ENCODE measurements around the gene PLXNA2.

DNA sequence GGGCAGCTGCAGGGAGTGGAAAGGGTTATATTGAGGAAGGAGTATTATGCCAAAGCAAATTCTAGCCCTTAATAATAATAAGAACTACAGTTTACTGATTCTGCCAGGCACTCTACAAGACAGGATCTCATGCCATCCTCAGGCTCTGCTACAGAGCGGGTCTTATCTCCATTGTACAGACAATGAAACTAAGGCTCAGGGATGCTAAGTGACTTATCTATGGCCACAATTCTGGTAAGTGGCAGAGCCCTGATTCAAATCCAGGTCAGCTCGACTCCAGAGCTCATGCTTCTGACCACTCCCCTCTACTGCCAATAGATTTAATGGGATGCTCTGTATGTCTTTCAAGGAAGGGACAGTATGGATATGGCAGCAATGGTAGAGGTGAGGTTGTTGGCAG lies 187.1 kb downstream of the PLXNA2 start:
- TF ChIP-seq POLR2A (IDR thresholded peaks at IDR 0.05; ENCODE audit: low read depth, low read length) (no peak), CTCF (conservative IDR thresholded peaks at IDR 0.05; ENCODE audit: low read depth, low read length) (no peak), RFX5 (IDR thresholded peaks at IDR 0.05; ENCODE audit: low read depth, low read length) (no peak), MXI1 (IDR thresholded peaks at IDR 0.05; ENCODE audit: borderline replicate concordance, low read depth, low read length) (no peak)
